Germinal center (tissue), 1 donor: ENCODE measurements around the gene TMEM150A.
A peak's percentile ranks its signal among the peaks of the same experiment; 100 is the strongest.
"Not testable (repeated sequence)": the region's sequence is repeated elsewhere in the genome, so short reads cannot be mapped to it uniquely, and the experiment has no call there.

ENCODE experiments used
- DNase-seq: peaks from one replicate; pipeline ENCODE4 v3.0.0; 2012; ENCODE audit warnings: mixed read lengths, low spot score

The TMEM150A gene

GRCh38 chr2:85564144-85564563, 38.3 kb downstream of the TMEM150A start:
- peak; percentile 54 for DNase-seq

GRCh38 chr2:85561280-85562212, 41.0 kb downstream of the TMEM150A start, which contains the start of gene GGCX:
TSS of gene GGCX (minus strand) at chr2:85561493. CDS start at chr2:85561428, 65 bp downstream.
- DNase-seq: peak; percentile 92

- no peak for DNase-seq
These were observed 41.7 kb downstream of the TMEM150A start for GRCh38 chr2:85560812-85561279.

GRCh38 chr2:85560403-85560726, 42.1 kb downstream of the TMEM150A start:
- not testable (repeated sequence) for DNase-seq

- no peak for DNase-seq
These were observed 44.3 kb downstream of the TMEM150A start for GRCh38 chr2:85558160-85558559.

GRCh38 chr2:85557130-85557529, 45.4 kb downstream of the TMEM150A start:
- DNase-seq: no peak

GRCh38 chr2:85554980-85555612, 47.4 kb downstream of the TMEM150A start:
- no peak for DNase-seq

- DNase-seq: no peak
These were observed 49.3 kb downstream of the TMEM150A start for GRCh38 chr2:85553184-85553583.

- peak; percentile 77 for DNase-seq
These were observed 50.5 kb downstream of the TMEM150A start for GRCh38 chr2:85551698-85552678.

- DNase-seq: no peak
These were observed 52.0 kb downstream of the TMEM150A start for GRCh38 chr2:85550486-85550885.

GRCh38 chr2:85549826-85550225, 52.7 kb downstream of the TMEM150A start:
- no peak for DNase-seq

GRCh38 chr2:85549095-85549494, 53.4 kb downstream of the TMEM150A start:
- no peak for DNase-seq

GRCh38 chr2:85548608-85548900, 53.9 kb downstream of the TMEM150A start:
- DNase-seq: no peak
